DOHH2 (cell line): ENCODE results near the gene SEMA4D.

Experiments
- H3F3A ChIP-seq: fragments of 200-600 bp; sonication (generic), shearing (Covaris generic); 2 replicates; pipeline ENCODE4 v1.6.0; 2016; ENCODE audit warnings: antibody characterized with exemption, mild to moderate bottlenecking; ENCODE audit not compliant: control insufficient read depth, insufficient read depth
- H3K27ac ChIP-seq: fragments of 200-600 bp; sonication (generic); 2 replicates; pipeline ENCODE4 v1.5.1; 2014; ENCODE audit warnings: low read depth, mild to moderate bottlenecking, low read length, moderate library complexity
- H3K27me3 ChIP-seq: fragments of 200-600 bp; sonication (generic); 2 replicates; pipeline ENCODE4 v1.6.1; 2014; ENCODE audit warnings: mild to moderate bottlenecking, low read length, mixed read lengths; ENCODE audit not compliant: control insufficient read depth
- H3K36me3 ChIP-seq: fragments of 200-600 bp; sonication (generic); 2 replicates; pipeline ENCODE4 v1.6.1; 2014; ENCODE audit warnings: mild to moderate bottlenecking, low read length, moderate library complexity, mixed read lengths; ENCODE audit not compliant: control insufficient read depth
- H3K4me1 ChIP-seq: fragments of 200-600 bp; sonication (generic); 2 replicates; pipeline ENCODE4 v1.6.1; 2014; ENCODE audit warnings: mild to moderate bottlenecking, low read length, mixed read lengths; ENCODE audit not compliant: control insufficient read depth
- H3K4me2 ChIP-seq: fragments of 200-600 bp; sonication (generic); 2 replicates; pipeline ENCODE4 v1.6.0; 2014; ENCODE audit warnings: mild to moderate bottlenecking, low read length, moderate library complexity
- H3K4me3 ChIP-seq: fragments of 200-600 bp; sonication (generic); 2 replicates; pipeline ENCODE4 v1.5.1; 2014; ENCODE audit warnings: mild to moderate bottlenecking, low read length, mixed read lengths
- H3K79me2 ChIP-seq: fragments of 200-600 bp; sonication (generic); 2 replicates; pipeline ENCODE4 v1.6.1; 2014; ENCODE audit warnings: mild to moderate bottlenecking, low read length, mixed read lengths; ENCODE audit not compliant: control insufficient read depth
- H3K9me2 ChIP-seq: fragments of 200-600 bp; sonication (generic); replicated peaks from 2 replicates; pipeline ENCODE4 v1.6.1; 2014; ENCODE audit warnings: mild to moderate bottlenecking, low read length, mixed read lengths; ENCODE audit not compliant: control insufficient read depth
- H3K9me3 ChIP-seq: fragments of 200-600 bp; sonication (generic); 2 replicates; pipeline ENCODE4 v1.6.1; 2014; ENCODE audit warnings: antibody characterized with exemption, low read length, mixed read lengths; ENCODE audit not compliant: control insufficient read depth, insufficient read depth
- H4K20me1 ChIP-seq: fragments of 200-600 bp; sonication (generic); 2 replicates; pipeline ENCODE4 v1.6.0; 2014; ENCODE audit warnings: low read depth, mild to moderate bottlenecking, antibody characterized with exemption, low read length, moderate library complexity; ENCODE audit not compliant: control insufficient read depth, insufficient read depth
- CTCF ChIP-seq: fragments of 200-600 bp; sonication (generic); IDR thresholded peaks from one replicate; pipeline ENCODE4 v1.5.1; 2014; ENCODE audit warnings: antibody characterized with exemption, mild to moderate bottlenecking, low read depth, low read length; ENCODE audit not compliant: poor library complexity, severe bottlenecking
- EZH2phosphoT487 ChIP-seq: fragments of 200-600 bp; sonication (generic); IDR thresholded peaks from 2 replicates; pipeline ENCODE4 v1.6.1; 2017; ENCODE audit warnings: borderline replicate concordance, mild to moderate bottlenecking, antibody characterized with exemption, low read length, moderate library complexity, mixed read lengths

SEMA4D gene

DNA sequence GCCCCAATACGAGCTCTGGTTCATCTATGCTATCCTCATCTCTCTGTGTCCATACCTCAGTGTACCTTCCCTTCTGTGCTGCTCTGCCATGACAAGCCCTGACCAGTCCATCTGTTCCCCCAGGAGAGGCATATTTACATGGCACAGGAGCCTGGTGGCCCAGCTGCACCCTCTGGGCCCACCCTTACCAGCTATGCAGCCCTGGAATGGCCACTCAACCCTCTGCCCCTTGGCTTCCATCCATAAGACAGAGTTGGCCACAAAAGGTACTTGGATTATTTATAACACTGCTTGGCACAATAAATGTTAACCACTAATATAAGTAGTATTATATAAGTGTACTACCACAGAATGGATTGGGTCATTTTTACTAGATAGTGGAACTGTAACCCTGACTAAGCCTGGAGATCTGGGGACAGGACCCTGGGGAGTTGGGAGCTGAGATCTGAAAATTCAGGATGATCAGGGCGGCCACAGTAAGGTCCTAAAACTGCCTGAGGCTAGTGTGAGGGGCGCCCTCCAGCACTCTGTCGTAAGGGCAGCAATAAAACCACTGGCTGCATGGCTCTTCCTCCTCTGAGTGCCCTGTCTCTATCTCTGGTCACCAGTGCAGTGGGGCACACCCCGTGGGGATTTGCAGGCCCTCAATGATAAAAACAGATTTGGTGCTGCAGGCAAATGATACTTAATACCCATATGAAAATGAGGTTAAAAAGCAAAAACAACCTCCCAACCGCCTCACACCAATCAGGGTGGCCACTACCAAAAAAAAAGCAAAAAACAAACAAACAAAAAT is 65.8 kb downstream of the SEMA4D start:
- no peaks in the 10 kb centered on the region for H3K27me3 ChIP-seq
- no peaks in the 10 kb centered on the region for H3K9me2 ChIP-seq
- no peak overlapping the region for H3K27ac ChIP-seq
- H3K79me2 ChIP-seq: no peaks in the 10 kb centered on the region
- no peaks in the 10 kb centered on the region for H3F3A ChIP-seq
- no peak overlapping the region for H3K4me3 ChIP-seq
- no peaks in the 10 kb centered on the region for H3K36me3 ChIP-seq
- no peaks in the 10 kb centered on the region for H3K9me3 ChIP-seq
- H3K4me1 ChIP-seq: peaks cover 20% of the 10 kb centered on the region
- no peak for TF ChIP-seq CTCF
- TF ChIP-seq EZH2phosphoT487: no peak
- peaks cover 5% of the 10 kb centered on the region; the same call in 1 of the 2 replicates for H4K20me1 ChIP-seq
- H3K4me2 ChIP-seq: no peak overlapping the region

DNA sequence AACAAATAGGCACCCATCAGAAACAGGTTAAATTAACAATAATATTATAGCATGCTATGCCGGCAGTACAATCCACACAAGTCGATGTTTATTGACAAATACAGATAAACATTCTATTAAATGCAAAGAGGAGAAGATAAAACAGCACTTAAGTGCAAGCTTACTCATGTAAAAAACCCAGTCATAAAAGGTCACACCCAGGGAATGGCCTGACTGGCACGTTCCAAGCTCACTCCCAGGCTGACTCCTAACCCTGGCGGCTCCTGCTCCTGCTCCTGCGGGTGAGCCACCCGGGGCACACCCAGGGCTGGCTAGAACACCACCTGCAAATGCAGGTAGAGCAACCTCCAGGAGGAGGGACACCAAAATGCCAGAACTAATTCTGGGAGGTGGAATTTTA is 66.9 kb downstream of the SEMA4D start:
- no peak overlapping the region for H3K4me3 ChIP-seq
- no peak overlapping the region for H3K27ac ChIP-seq
- H3F3A ChIP-seq: no peaks in the 10 kb centered on the region
- no peaks in the 10 kb centered on the region for H3K9me2 ChIP-seq
- no peaks in the 10 kb centered on the region for H3K9me3 ChIP-seq
- peaks cover 10% of the 10 kb centered on the region; the same call in 1 of the 2 replicates for H4K20me1 ChIP-seq
- H3K36me3 ChIP-seq: no peaks in the 10 kb centered on the region
- TF ChIP-seq CTCF: no peak
- no peak for TF ChIP-seq EZH2phosphoT487
- no peaks in the 10 kb centered on the region for H3K27me3 ChIP-seq
- H3K4me1 ChIP-seq: peaks cover 25% of the 10 kb centered on the region
- H3K79me2 ChIP-seq: no peaks in the 10 kb centered on the region
- no peak overlapping the region for H3K4me2 ChIP-seq

DNA sequence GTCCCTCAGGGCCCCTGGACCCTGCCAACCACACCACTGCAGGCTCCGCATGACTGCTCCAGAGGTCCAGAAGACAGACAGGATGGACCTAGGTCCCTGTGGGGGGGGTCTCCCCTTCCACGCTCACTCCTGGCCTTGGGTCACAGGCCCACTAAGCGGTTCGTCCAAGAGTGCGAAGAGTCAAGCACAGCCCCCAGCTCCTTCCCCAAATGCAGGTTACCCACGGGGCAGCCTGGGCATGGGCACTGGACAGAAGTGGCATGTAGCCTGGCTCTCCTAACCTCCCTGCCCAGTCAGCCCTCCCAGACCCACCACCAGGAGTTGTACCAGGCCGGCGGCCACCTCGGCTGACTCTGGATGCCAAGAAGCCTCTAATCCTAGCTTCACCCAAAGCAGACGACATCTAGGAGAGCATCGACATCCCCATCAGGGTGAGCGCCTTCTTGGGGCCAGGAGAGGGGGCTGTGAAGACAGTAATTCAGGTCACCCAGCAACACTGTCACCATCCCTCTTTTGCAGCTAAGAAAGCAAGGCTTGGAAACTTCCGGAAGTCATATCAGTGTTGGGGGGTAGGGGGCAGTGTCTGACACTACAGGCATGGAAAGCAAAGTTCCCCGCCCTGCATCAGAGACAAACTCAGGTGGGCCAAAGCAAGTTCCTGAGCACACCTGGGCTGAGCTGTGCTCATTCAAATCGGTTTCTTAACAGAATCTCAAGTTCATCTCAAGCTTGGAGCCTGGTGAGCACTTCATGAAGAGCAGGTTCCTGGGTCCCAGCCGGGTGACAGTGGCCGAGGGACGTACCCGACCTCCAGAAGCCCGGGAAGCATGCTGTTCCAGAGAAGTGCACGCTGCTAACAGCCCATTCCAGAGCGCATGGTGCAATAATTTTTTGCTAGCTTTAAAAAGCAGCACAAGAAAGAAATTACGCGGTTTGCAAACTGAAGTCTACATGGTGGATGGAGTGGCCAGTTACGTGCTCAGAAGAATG is 68.7 kb downstream of the SEMA4D start:
- Histone ChIP-seq H3K4me1 (peaks cover 29% of the 10 kb centered on the region), H3K4me2 (no peak overlapping the region), H3K9me3 (no peaks in the 10 kb centered on the region), H3K9me2 (no peaks in the 10 kb centered on the region), H3K36me3 (no peaks in the 10 kb centered on the region), H3K27me3 (no peaks in the 10 kb centered on the region), H3F3A (no peaks in the 10 kb centered on the region), H3K79me2 (no peaks in the 10 kb centered on the region), H3K4me3 (no peak overlapping the region), H4K20me1 (peaks cover 10% of the 10 kb centered on the region; the same call in 1 of the 2 replicates), H3K27ac (no peak overlapping the region)
- TF ChIP-seq EZH2phosphoT487: no peak
- peak; percentile 82 for TF ChIP-seq CTCF
